C4-2B (cell line): ENCODE measurements around the gene KNOP1.
"Not testable (repeated sequence)": the region's sequence is repeated elsewhere in the genome, so short reads cannot be mapped to it uniquely, and the experiment has no call there.

ENCODE experiments used
- H3K27ac ChIP-seq: fragments of 450-650 bp; 2 replicates; pipeline ENCODE4 v1.5.1; 2017
- CTCF ChIP-seq: fragments of 450-650 bp; conservative IDR thresholded peaks from 2 replicates; pipeline ENCODE4 v1.5.1; 2017; ENCODE audit warnings: mild to moderate bottlenecking
- ZFX ChIP-seq: fragments of 450-650 bp; IDR thresholded peaks from 2 replicates; pipeline ENCODE4 v1.6.1; 2017

KNOP1 gene

GRCh38 chr16:19678804-19679203 lies 39.2 kb downstream of the KNOP1 start:
- H3K27ac ChIP-seq, result no peak overlapping the region
- TF ChIP-seq CTCF, result no peak
- TF ChIP-seq ZFX, result no peak

GRCh38 chr16:19677402-19677801 lies 40.6 kb downstream of the KNOP1 start:
- TF ChIP-seq ZFX, result no peak
- no peak for TF ChIP-seq CTCF
- no peak overlapping the region for H3K27ac ChIP-seq

GRCh38 chr16:19674485-19674884 lies 43.5 kb downstream of the KNOP1 start:
- H3K27ac ChIP-seq, result no peak overlapping the region
- TF ChIP-seq CTCF (no peak), ZFX (no peak)

- no peak for TF ChIP-seq CTCF
- no peak overlapping the region for H3K27ac ChIP-seq
Observed at GRCh38 chr16:19672378-19672777, 45.6 kb downstream of the KNOP1 start.

- H3K27ac ChIP-seq, result no peak overlapping the region
- TF ChIP-seq ZFX (no peak), CTCF (no peak)
Observed at GRCh38 chr16:19666477-19666876, 51.5 kb downstream of the KNOP1 start.

GRCh38 chr16:19665313-19665712 lies 52.7 kb downstream of the KNOP1 start:
- not testable (repeated sequence) for H3K27ac ChIP-seq

GRCh38 chr16:19664166-19664565 lies 53.9 kb downstream of the KNOP1 start:
- TF ChIP-seq CTCF, result no peak
- TF ChIP-seq ZFX, result no peak
- H3K27ac ChIP-seq, result no peak overlapping the region

- TF ChIP-seq ZFX (no peak), CTCF (no peak)
- no peak overlapping the region for H3K27ac ChIP-seq
Observed at GRCh38 chr16:19662351-19662750, 55.7 kb downstream of the KNOP1 start.
